GM21723 (cell line): ENCODE results near the gene USP13.
"Not testable (repeated sequence)": the region's sequence is repeated elsewhere in the genome, so short reads cannot be mapped to it uniquely, and the experiment has no call there.

ENCODE experiments used
- ATAC-seq: cut with Tn5 transposase; IDR thresholded peaks from one replicate; pipeline ENCODE4 v1.9.1; 2021; ENCODE audit warnings: mild to moderate bottlenecking, moderate library complexity; ENCODE audit not compliant: unreplicated experiment

USP13 gene

DNA sequence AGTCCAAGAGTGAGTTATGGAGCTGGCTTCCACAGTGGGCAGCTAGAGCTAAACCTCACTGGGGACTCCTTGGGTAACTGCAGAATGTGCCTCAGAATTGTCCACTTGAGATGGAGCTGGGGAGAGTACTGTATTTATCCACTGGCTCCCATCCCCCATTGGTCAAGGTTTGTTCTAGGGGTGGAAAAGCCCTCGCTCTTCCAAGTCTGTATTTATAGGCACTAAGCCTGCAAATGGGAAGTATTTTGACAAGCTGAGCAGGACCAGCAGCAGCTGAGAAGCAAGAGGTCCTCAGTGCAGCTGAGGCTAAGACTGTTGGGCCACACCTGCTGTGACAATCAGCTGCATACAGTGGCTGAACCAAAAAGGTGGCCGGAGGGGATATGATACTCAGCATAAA is 5.8 kb downstream of the USP13 start:
- no peak for ATAC-seq

DNA sequence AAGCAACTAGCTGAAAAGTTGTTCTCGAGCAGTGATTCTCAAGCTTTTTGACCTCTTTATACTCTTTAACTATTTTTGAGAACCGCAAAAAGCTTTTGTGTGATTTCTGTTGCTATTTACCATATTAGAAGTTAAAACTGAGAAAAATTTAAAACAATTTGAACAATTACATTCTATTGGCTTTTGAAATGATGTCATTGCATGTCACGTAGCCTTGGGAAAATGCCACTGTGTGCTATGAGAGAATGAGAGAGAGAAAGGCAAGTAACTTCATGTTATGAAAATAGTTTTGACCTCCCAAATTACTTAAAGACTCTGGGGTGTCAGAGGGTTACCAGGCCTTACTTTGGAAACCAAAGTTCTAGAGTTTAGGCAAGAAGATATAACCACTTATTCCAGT is 8.0 kb downstream of the USP13 start:
- no peak for ATAC-seq

- ATAC-seq: no peak
These were observed 8.9 kb downstream of the USP13 start for GRCh38 chr3:179661777-179662176.

GRCh38 chr3:179663093-179663492 is 10.3 kb downstream of the USP13 start:
- no peak for ATAC-seq

DNA sequence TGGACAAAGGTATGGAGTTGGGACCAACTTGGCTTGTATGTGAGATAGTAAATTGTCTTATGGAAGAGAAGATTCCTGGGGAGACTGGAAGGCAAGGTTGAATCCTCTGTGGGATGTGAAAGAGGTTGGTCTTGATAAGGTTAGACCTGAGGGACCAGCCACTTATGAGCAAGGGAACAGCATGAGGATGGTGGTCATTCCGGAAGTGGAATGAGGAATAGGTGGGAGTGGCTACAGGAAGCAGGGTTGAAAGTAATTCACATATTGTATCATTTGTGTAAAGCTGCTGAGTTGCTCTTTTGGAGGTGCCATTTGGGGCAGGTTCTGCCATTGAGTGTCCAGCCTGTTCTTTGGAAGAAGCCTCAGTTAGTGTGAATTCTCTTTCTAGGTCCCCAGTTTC is 13.2 kb downstream of the USP13 start:
- no peak for ATAC-seq

GRCh38 chr3:179666436-179667035 is 13.7 kb downstream of the USP13 start:
- ATAC-seq: no peak

DNA sequence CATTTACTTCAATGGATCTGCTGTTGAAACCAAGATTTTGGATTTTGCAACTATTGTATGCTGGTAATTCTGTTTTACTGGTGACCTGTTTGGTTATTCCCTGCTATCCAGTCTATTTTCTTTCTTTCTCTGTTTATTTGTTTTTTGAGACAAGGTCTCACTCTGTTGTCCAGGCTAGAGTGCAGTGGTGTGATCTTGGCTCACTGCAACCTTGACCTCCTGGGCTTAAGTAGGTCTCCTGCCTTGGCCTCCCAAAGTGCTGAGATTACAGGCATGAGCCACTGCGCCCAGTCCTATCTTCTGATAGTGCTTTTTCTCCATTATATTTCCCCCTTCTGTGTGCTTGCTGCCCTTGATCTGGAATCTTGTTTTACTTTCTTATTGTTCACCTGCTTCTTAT is 15.6 kb downstream of the USP13 start:
- ATAC-seq: no peak

GRCh38 chr3:179670311-179670710 is 17.5 kb downstream of the USP13 start:
- no peak for ATAC-seq

DNA sequence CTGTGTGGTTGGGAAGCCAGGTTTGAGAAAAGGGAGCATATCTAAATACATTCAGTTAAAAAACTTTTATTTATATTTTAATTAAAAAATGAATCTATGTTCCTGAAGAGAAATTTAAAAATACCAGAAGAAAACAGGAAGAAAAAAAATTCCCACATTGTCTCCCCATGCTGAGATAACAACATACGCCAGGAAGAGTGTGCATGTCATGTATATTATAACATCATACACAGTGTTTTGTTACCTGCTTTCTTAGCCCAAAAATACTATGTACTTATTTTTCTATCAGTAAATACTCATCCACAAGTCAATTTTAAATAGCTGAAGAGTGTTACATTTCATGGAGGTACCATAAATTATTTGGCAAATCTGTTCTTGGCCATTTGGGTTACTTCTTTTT is 18.5 kb downstream of the USP13 start:
- ATAC-seq: no peak

DNA sequence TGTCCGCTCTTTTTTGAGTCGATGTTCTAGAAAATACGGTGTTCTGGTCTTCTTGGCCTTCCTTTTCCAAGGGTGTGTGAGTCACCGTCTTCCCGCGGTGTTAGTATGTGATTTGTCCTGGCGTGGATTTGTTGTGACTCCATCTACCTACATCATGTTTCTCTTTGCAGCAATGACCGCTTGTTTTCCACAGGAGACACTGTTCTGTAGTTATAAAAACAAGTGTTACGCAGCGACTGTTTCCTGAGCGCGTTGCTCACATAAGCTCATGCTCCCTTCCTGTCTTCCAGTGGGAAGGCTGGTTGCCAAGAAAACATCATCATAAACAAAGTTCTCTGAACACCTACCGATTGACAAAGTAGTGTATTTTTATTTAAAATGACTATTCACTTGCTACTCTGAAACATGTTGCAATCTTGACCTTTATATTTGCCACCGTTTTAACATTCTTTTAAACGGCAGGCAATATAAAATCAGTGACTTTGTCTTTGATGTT is 19.0 kb downstream of the USP13 start:
- no peak for ATAC-seq

DNA sequence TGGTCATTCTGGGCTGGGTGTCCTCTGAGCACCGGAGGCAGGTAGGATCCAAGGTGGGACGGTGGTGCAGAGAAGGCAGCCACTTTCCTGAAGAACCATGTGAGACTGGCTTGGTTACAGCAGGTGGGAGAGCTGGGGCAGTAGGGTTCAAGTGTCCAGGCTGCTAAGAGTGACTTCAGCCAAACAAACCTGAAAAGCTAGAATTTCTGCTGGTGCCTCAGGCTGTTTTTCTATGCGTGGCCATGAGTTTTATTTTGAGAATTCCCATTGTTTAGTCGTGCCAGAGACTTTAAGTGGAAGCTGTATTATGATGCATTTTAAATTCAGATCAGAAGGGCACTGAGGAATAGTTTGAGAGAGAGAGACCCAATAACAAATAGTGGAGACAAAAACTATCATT is 20.1 kb downstream of the USP13 start:
- ATAC-seq: no peak

- ATAC-seq: no peak
These were observed 20.7 kb downstream of the USP13 start for GRCh38 chr3:179673523-179673922.

DNA sequence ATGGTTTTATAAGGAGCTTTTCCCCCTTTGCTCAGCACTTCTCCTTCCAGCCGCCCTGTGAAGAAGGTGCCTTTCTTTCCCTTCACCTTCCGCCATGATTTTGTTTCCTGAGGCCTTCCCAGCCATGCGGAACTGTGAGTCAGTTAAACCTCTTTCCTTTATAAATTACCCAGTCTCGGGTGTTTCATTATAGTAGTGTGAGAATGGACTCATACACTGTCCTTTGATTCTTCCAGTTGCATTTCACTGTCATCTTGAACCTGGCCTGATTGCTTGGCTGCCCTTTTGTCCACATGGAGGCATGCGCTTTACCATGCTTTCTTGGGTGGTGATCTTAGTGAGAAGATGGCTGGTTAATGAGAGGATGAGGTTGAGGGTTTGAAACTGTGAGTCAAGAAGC is 23.2 kb downstream of the USP13 start:
- no peak for ATAC-seq

DNA sequence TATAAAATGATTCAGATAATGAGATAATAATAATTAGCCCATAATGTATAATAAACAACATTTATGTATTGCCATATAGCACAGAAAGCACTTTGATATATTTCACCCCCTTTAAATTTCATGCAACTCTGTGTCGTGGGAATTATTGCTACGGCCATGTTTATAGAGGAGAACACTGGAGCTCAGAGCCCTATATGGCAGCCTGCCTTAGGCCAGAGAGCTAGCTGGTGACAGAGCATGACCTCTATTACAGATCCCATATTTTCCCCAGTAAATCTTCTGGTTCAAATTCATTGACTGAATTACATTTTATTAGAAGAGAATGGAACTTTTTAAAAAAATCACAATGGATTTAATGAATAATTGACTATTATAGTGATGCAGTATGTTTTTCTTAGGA is 25.0 kb downstream of the USP13 start:
- no peak for ATAC-seq

DNA sequence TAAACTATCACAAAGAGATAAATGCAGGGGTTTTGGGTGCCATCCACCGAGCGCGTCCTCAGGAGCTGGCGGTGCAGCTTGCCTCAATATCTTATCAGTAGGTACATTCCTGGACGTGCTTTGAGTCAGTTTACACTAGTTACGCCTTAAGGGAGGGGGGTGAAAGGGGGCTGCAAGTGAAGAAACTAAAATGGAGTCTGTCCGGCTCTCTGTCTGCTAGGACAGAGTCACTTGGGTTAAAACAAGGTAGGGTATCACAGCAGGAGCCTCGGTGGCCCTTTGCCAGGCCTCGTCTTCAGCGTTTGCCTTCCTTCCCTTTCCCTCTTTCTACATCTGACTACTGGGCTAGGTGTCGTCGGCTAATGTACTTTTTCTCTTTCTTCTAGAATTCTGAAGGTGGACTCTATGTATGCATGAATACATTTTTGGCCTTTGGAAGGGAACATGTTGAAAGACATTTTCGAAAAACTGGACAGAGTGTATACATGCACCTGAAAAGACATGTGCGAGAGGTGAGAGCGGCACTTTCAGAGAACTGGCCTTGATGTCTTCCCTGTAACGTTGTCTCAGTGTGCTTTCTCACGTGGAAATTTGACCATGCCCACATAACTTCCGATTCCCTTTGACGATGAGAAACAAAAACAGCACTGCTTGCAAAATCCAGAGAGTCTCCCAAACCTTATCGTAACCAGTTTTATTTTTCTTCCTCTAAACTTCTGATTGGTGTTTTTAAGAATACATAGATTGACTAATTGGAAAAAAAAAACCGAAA is 28.8 kb downstream of the USP13 start:
- no peak for ATAC-seq

- no peak for ATAC-seq
These were observed 29.7 kb downstream of the USP13 start for GRCh38 chr3:179682426-179683080.

DNA sequence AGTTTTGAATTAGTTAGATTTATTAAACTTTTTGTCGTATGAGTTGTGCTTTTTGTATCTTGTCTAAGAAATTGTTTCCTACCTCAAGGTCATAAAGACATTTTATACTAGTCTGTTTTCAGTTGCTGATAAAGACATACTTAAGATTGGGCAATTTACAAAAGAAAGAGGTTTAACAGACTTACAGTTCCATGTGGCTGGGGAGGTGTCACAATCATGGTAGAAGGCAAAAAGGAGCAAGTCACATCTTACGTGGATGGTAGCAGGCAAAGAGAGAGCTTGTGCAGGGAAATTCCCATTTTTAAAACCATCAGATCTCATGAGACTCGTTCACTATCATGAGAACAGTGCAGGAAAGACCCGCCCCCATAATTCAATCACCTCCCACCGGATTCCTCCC is 30.4 kb downstream of the USP13 start:
- ATAC-seq: not testable (repeated sequence)

GRCh38 chr3:179687967-179688535 is 35.2 kb downstream of the USP13 start:
- ATAC-seq: no peak

- no peak for ATAC-seq
These were observed 36.0 kb downstream of the USP13 start for GRCh38 chr3:179688850-179689249.

GRCh38 chr3:179694731-179695130 is 41.9 kb downstream of the USP13 start:
- ATAC-seq: no peak

GRCh38 chr3:179695672-179696313 is 43.0 kb downstream of the USP13 start:
- ATAC-seq: no peak
